Neural progenitor cell (in vitro differentiated cells): ENCODE data around the gene C19orf33. TPM values are rescaled to one million over a fixed set of nuclear protein-coding genes. Genes with fewer than 3 reads are reported as not detected.

Experiments used
- DNase-seq: peaks from one replicate; pipeline ENCODE4 v3.0.0-alpha.2; 2016; ENCODE audit warnings: low spot score
- H2AFZ ChIP-seq: fragments of 200-600 bp; sonication (generic); replicated peaks from 2 replicates; pipeline ENCODE4 v1.6.1; 2016; ENCODE audit warnings: antibody characterized with exemption
- H3F3A ChIP-seq: fragments of 200-600 bp; sonication (generic); 2 replicates; pipeline ENCODE4 v1.6.1; 2016; ENCODE audit warnings: antibody characterized with exemption, low read depth
- H3K27ac ChIP-seq: fragments of 200-600 bp; sonication (generic); 2 replicates; pipeline ENCODE4 v1.5.1; 2016; ENCODE audit warnings: mild to moderate bottlenecking
- H3K27me3 ChIP-seq: fragments of 200-600 bp; sonication (generic); 2 replicates; pipeline ENCODE4 v1.6.1; 2016; ENCODE audit warnings: mild to moderate bottlenecking, moderate library complexity
- H3K36me3 ChIP-seq: fragments of 200-600 bp; sonication (generic); 2 replicates; pipeline ENCODE4 v1.5.1; 2016
- H3K4me1 ChIP-seq: fragments of 200-600 bp; sonication (generic); 2 replicates; pipeline ENCODE4 v1.6.1; 2016; ENCODE audit warnings: mixed run types
- H3K4me2 ChIP-seq: fragments of 200-600 bp; sonication (generic); 2 replicates; pipeline ENCODE4 v1.6.1; 2016
- H3K4me3 ChIP-seq: fragments of 200-600 bp; sonication (generic); 2 replicates; pipeline ENCODE4 v1.5.1; 2016
- H3K79me2 ChIP-seq: fragments of 200-600 bp; sonication (generic); 2 replicates; pipeline ENCODE4 v1.6.1; 2016; ENCODE audit warnings: low read depth
- H3K9ac ChIP-seq: fragments of 200-600 bp; sonication (generic); 2 replicates; pipeline ENCODE4 v1.6.1; 2016
- H3K9me3 ChIP-seq: fragments of 200-600 bp; sonication (generic); 2 replicates; pipeline ENCODE4 v1.5.1; 2016; ENCODE audit warnings: low read depth
- H4K20me1 ChIP-seq: fragments of 200-600 bp; sonication (generic); 2 replicates; pipeline ENCODE4 v1.6.1; 2016; ENCODE audit warnings: low read depth
- H3K27ac Mint-ChIP-seq: 3 replicates; pipeline ENCODE4 v1.8.0; 2021; ENCODE audit warnings: mixed read lengths
- H3K27me3 Mint-ChIP-seq: 2 replicates; pipeline ENCODE4 v1.8.0; 2022; ENCODE audit warnings: low read depth, mild to moderate bottlenecking, inconsistent platforms, moderate library complexity, mixed read lengths; ENCODE audit not compliant: insufficient read depth
- H3K36me3 Mint-ChIP-seq: 3 replicates; pipeline ENCODE4 v1.8.0; 2021; ENCODE audit warnings: mixed read lengths
- H3K4me1 Mint-ChIP-seq: 3 replicates; pipeline ENCODE4 v1.8.0; 2021; ENCODE audit warnings: mixed read lengths
- H3K4me3 Mint-ChIP-seq: 3 replicates; pipeline ENCODE4 v1.8.0; 2021; ENCODE audit warnings: mild to moderate bottlenecking, moderate library complexity, mixed read lengths
- H3K9me3 Mint-ChIP-seq: 3 replicates; pipeline ENCODE4 v1.8.0; 2020; ENCODE audit warnings: mixed read lengths
- EZH2 ChIP-seq: fragments of 200-600 bp; sonication (generic); IDR thresholded peaks from 2 replicates; pipeline ENCODE4 v1.6.1; 2017; ENCODE audit warnings: antibody characterized with exemption, mild to moderate bottlenecking, moderate library complexity
- EZH2phosphoT487 ChIP-seq: fragments of 200-600 bp; sonication (generic); IDR thresholded peaks from 2 replicates; pipeline ENCODE4 v1.6.1; 2017; ENCODE audit warnings: antibody characterized with exemption
- total RNA-seq: library from RNA; depleted of rRNA; stranded (reverse); fragments of >200 nt; gene quantifications from 2 replicates; pipeline ENCODE4 v1.2.3, GENCODE V29; 2015; ENCODE audit warnings: low replicate concordance
- TF ChIP-seq, protein P1 (sequence below): fragments of 200-600 bp; sonication (generic); IDR thresholded peaks from 2 replicates; pipeline ENCODE4 v1.5.1; 2017; ENCODE audit warnings: antibody characterized with exemption, mild to moderate bottlenecking

C19orf33 gene
- total RNA-seq, 1 donor from 2014 or later = not detected

DNA sequence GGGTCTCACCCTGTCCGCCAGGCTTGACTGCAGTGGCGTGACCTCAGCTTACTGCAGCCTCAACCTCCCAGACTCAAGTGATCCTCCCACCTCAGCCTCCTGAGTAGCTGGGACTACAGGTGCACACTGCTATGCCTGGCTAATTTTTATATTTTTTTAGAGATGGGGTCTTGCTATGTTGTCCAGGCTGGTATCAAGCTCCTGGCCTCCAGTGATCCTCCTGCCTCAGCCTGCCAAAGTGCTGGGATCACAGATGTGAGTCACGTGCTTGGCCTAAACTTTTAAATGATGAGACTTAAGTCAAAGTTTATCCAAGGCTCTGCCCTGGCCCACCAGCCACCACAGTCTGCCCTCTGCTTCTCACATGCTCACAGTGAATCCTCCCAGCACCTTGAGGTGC lies 2.2 kb downstream of the C19orf33 start:
- Histone ChIP-seq H3K36me3 (no peaks in the 10 kb centered on the region), H3K9me3 (no peaks in the 10 kb centered on the region), H3K4me2 (no peak overlapping the region), H2AFZ (no peak overlapping the region), H3K4me3 (no peak overlapping the region), H3K27me3 (peaks cover 17% of the 10 kb centered on the region), H3F3A (peaks cover 15% of the 10 kb centered on the region), H3K4me1 (peaks cover 5% of the 10 kb centered on the region), H3K9ac (no peak overlapping the region), H3K79me2 (no peaks in the 10 kb centered on the region), H3K27ac (no peak overlapping the region), H4K20me1 (peaks cover 3% of the 10 kb centered on the region)
- DNase-seq = no peak
- Mint-ChIP-seq H3K27ac (no peak overlapping the region), H3K27me3 (peaks cover 4% of the 10 kb centered on the region), H3K4me3 (no peak overlapping the region), H3K4me1 (no peaks in the 10 kb centered on the region), H3K9me3 (no peaks in the 10 kb centered on the region), H3K36me3 (peaks cover 2% of the 10 kb centered on the region)
- TF ChIP-seq, protein P1, sequence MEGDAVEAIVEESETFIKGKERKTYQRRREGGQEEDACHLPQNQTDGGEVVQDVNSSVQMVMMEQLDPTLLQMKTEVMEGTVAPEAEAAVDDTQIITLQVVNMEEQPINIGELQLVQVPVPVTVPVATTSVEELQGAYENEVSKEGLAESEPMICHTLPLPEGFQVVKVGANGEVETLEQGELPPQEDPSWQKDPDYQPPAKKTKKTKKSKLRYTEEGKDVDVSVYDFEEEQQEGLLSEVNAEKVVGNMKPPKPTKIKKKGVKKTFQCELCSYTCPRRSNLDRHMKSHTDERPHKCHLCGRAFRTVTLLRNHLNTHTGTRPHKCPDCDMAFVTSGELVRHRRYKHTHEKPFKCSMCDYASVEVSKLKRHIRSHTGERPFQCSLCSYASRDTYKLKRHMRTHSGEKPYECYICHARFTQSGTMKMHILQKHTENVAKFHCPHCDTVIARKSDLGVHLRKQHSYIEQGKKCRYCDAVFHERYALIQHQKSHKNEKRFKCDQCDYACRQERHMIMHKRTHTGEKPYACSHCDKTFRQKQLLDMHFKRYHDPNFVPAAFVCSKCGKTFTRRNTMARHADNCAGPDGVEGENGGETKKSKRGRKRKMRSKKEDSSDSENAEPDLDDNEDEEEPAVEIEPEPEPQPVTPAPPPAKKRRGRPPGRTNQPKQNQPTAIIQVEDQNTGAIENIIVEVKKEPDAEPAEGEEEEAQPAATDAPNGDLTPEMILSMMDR = no peak
- no peak for TF ChIP-seq EZH2
- TF ChIP-seq EZH2phosphoT487 = no peak

DNA sequence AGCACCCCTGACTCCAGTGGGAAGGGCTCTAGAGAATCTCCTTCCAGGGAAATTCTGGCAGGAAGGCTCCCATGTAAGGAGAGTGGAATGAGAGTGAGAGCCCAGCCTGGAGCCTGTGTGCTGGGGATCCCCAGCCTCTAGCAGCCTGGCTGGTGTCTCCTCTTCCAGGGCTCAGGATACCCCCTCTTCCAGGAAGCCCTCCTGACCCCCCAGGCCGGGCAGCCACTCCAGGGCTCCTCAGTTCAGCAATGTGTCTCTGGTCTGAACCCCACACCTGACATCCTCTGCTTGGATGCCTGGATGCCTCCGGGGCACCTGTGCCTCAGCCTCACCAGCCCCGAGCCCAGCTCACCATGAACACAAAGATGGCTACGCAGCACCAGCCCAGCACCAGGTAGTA lies 3.0 kb downstream of the C19orf33 start:
- no peaks in the 10 kb centered on the region for H3K79me2 ChIP-seq

DNA sequence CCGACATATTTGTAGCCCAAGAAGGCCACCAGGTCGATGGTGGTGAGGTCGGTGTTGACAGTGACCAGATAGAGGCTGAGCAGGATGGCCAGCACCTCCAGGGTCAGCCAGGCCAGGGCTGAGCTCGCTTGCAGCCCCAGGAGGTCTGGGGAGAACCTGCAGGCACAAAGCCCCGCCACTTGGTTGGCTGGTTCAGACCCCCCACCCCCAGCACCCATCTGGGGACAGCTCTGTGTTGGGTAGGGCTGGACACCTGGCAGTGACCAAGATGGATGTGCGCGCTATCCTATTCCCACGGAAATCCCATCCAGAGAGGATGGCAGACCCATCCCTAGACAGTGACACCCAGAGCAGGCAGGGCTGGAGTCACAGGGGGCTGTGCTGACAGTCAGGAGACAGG lies 3.5 kb downstream of the C19orf33 start:
- H3K4me1 Mint-ChIP-seq = no peaks in the 10 kb centered on the region

More for the DNA sequence above, 3.0 kb downstream of the C19orf33 start:
- Mint-ChIP-seq H3K27me3 (peaks cover 4% of the 10 kb centered on the region), H3K36me3 (peaks cover 2% of the 10 kb centered on the region), H3K9me3 (no peaks in the 10 kb centered on the region), H3K27ac (no peak overlapping the region), H3K4me3 (no peak overlapping the region), H3K4me1 (no peaks in the 10 kb centered on the region)
- no peak overlapping the region for H3K9ac ChIP-seq
- no peak for DNase-seq
- no peaks in the 10 kb centered on the region for H3K9me3 ChIP-seq
- H2AFZ ChIP-seq = no peak overlapping the region
- peaks cover 15% of the 10 kb centered on the region for H3F3A ChIP-seq
- H3K27ac ChIP-seq = no peak overlapping the region
- H3K4me1 ChIP-seq = peaks cover 5% of the 10 kb centered on the region
- H4K20me1 ChIP-seq = peaks cover 3% of the 10 kb centered on the region
- no peak overlapping the region for H3K4me2 ChIP-seq
- H3K4me3 ChIP-seq = no peak overlapping the region
- H3K36me3 ChIP-seq = no peaks in the 10 kb centered on the region
- H3K27me3 ChIP-seq = peaks cover 17% of the 10 kb centered on the region
- TF ChIP-seq, protein P1 = no peak
- TF ChIP-seq EZH2phosphoT487 (no peak), EZH2 (no peak)

More for the DNA sequence above, 3.5 kb downstream of the C19orf33 start:
- Histone ChIP-seq H3K27me3 (peaks cover 17% of the 10 kb centered on the region), H3K27ac (no peak overlapping the region), H2AFZ (no peak overlapping the region), H4K20me1 (peaks cover 3% of the 10 kb centered on the region), H3K9ac (no peak overlapping the region), H3K36me3 (no peaks in the 10 kb centered on the region), H3K79me2 (no peaks in the 10 kb centered on the region), H3F3A (peaks cover 15% of the 10 kb centered on the region), H3K4me1 (peaks cover 5% of the 10 kb centered on the region), H3K9me3 (no peaks in the 10 kb centered on the region), H3K4me3 (no peak overlapping the region), H3K4me2 (no peak overlapping the region)
- no peak for DNase-seq
- TF ChIP-seq EZH2phosphoT487 (no peak), EZH2 (no peak)
- TF ChIP-seq, protein P1 = no peak
- Mint-ChIP-seq H3K27ac (no peak overlapping the region), H3K36me3 (peaks cover 2% of the 10 kb centered on the region), H3K27me3 (peaks cover 4% of the 10 kb centered on the region), H3K9me3 (no peaks in the 10 kb centered on the region), H3K4me3 (no peak overlapping the region)
